ENCODE measurements around the gene ICE1.
"Not testable (repeated sequence)": the region's sequence is repeated elsewhere in the genome, so short reads cannot be mapped to it uniquely, and the experiment has no call there.

ICE1 gene

GRCh38 chr5:5494489-5495402 lies 72.3 kb downstream of the ICE1 start:
- no peak for DNase-seq

GRCh38 chr5:5497152-5497788 lies 74.8 kb downstream of the ICE1 start:
- DNase-seq = peak; percentile 22

DNA sequence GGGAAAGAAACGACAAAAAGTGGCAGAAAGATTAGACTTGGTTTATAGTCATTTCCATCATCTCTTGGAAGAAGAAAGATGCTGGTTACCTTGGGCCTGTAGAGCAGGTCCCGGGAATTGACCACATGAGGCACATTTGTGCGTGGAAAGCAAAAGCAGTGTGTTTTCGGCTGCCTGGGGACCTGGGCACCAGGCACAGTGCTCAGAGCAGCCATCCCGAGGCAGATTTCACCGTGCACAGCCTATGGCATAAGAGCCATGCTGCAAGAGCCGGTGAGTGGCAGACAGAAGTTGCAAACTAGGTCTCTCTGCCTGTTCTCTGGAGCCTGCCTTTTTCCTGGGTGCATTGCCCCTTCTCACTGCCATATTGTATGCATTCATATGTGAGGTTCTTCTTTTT lies 77.0 kb downstream of the ICE1 start:
- no peak for DNase-seq

- no peak for DNase-seq
Measured at GRCh38 chr5:5504325-5504724, 81.8 kb downstream of the ICE1 start.

GRCh38 chr5:5505815-5506214 lies 83.3 kb downstream of the ICE1 start:
- DNase-seq = no peak

DNA sequence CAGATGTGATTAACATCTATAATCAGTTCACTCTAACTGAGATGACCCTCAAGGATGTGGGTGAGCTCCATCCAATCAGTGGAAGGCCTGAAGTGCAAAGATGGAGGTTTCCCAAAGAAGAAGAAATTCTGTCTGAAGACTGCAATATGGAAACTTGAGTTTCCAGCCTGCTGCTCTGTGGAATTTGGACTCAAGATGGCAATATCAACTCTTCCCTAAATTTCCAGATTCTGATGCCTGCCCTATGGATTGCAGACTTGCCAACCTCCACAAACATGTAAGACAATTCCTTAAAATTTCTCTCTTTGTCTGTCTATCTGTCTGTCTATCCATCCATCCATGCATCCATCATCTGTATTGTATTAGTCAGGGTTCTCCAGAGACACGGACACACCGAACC lies 85.9 kb downstream of the ICE1 start:
- no peak for DNase-seq

DNA sequence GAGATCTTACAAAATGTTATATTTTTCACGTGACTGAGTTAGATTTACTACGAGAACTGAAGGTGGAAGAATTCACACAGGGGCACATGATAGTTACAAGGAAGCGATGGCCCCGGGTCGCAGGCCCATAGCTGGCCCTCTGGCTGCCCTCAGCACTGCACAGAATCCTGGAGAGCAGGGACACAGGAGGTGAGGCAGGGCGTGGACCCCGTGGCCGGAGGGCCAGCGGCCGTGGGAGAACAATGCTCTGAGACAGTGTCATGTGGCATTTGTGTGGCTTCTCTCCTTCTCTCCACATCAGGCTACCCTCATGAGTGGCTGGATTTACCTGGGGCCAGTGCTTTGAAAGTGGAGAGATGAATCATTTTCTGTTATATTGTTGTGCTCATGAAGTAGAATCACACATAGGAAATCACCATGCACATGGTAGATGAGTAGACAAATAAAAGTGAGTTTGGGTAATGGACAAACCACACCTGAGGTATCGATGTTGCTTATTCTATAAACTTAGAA lies 89.5 kb downstream of the ICE1 start:
- DNase-seq = no peak

DNA sequence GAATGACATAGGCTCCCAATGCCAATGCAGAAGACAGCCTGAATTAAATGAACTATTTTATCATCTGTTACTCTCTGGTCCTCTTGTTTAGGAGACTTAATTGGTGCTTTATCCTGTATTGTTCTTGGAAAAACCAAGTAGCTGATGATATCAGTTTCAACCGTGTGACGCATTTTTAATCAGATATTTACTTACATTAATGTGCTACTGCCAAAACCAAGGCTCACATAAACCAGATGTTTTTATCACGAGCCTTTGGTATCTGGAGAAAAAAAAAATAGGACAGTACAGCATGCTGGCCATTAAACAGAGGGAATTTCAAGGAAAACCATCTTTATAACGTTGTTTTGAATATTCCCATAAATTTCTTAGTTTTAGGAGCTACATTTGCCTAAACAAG lies 90.1 kb downstream of the ICE1 start:
- no peak for DNase-seq

DNA sequence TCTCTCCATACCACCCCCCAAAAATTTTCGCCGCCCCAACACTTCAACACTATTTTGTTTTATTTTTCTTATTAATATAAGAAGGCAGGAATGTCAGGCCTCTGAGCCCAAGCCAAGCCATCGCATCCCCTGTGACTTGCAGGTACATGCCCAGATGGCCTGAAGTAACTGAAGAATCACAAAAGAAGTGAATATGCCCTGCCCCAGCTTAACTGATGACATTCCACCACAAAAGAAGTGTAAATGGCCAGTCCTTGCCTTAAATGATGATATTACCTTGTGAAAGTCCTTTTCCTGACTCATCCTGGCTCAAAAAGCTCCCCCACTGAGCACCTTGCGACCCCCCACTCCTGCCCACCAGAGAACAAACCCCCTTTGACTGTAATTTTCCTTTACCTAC lies 98.1 kb downstream of the ICE1 start:
- DNase-seq = not testable (repeated sequence)

GRCh38 chr5:5521029-5521428 lies 98.6 kb downstream of the ICE1 start:
- DNase-seq = no peak

- DNase-seq = no peak
Measured at GRCh38 chr5:5521478-5521877, 99.0 kb downstream of the ICE1 start.

- no peak for DNase-seq
Measured at GRCh38 chr5:5522336-5522735, 99.9 kb downstream of the ICE1 start.

GRCh38 chr5:5523066-5523505 lies 100.6 kb downstream of the ICE1 start:
- DNase-seq = no peak

- DNase-seq = no peak
Measured at GRCh38 chr5:5524327-5524726, 101.8 kb downstream of the ICE1 start.

DNA sequence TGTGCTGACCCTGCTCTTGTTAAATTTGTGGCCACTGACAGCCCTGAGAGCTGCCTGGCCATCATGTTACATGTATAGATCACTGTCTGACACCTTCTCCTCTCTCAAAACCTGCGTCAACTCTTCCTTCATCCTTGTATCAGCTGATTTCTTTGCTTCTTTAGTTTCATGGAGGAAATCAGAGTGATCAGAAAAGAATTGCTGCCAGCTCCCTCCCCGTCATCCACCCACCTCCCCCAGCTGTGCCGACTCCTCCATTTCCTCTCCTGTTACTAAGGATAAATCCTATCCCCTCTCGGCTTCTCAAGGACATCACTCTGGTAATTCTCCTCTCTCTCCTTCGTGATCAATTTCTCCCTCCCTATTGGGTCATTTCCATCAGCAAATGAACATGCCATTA lies 108.9 kb downstream of the ICE1 start:
- no peak for DNase-seq

GRCh38 chr5:5532306-5533076 lies 110.0 kb downstream of the ICE1 start:
- DNase-seq = no peak

DNA sequence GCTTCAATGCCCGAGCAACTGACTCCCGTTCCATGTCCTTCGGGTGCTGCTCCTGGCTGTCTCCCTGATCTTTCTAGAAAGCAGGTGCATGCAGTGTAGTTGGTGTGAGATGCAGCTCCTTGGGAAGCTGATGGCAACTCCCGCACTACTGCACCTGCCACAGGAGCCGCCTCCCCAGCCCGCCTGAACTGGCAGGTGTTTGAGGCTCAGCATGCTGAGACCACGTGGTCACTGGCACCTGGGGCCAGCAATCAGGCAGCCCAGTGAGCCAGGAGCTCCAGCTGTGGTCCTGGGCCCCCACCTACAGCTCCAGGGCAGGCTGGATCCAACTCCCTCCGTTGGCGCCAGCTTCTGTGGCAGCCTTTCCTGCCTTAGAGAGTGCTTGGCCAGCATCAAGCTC lies 111.5 kb downstream of the ICE1 start:
- DNase-seq = no peak

DNA sequence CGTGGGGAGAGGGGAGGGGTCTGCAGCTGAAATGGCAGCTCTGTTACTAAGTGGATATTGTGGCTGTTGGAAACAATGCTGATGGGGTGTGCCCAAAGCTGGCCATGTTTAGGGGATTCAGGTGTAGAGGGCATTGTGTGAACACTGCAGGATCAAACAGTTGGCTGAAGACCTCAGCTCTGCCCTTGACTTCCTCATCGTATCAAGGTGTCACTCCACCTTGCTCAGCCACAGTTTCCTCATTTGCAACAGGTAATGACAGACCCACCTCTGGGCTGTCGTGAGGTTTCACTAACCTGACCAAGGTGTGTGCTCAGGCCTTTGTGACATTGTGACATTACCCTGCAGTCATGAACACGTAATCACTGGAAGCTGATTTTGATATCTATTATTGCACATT lies 111.9 kb downstream of the ICE1 start:
- DNase-seq = no peak

GRCh38 chr5:5536871-5537270 lies 114.4 kb downstream of the ICE1 start:
- DNase-seq = no peak

DNA sequence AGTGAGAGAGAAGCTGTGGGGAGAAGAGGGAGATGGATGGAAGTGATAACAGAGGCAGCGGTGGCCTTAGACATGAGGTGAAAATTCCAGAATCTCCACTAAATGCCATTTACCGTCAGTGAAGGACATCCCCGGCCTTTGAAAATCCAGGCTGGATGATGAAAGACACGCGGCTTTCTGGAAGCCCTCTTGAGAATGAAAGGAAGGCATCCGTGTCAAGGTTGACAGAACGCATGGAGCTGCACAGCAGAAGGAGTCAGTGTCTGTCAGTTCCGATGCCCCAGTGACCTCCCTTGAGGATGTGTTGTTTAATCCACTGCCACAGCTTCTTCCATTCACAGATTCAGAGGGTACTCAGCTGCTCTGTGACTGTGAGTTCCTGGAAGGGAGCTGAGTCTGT lies 114.9 kb downstream of the ICE1 start:
- no peak for DNase-seq

GRCh38 chr5:5539590-5539989 lies 117.1 kb downstream of the ICE1 start:
- DNase-seq = no peak

Measured in NCI-H1694 (cell line).